ENCODE measurements around the gene NRG2.

Gene NRG2

DNA sequence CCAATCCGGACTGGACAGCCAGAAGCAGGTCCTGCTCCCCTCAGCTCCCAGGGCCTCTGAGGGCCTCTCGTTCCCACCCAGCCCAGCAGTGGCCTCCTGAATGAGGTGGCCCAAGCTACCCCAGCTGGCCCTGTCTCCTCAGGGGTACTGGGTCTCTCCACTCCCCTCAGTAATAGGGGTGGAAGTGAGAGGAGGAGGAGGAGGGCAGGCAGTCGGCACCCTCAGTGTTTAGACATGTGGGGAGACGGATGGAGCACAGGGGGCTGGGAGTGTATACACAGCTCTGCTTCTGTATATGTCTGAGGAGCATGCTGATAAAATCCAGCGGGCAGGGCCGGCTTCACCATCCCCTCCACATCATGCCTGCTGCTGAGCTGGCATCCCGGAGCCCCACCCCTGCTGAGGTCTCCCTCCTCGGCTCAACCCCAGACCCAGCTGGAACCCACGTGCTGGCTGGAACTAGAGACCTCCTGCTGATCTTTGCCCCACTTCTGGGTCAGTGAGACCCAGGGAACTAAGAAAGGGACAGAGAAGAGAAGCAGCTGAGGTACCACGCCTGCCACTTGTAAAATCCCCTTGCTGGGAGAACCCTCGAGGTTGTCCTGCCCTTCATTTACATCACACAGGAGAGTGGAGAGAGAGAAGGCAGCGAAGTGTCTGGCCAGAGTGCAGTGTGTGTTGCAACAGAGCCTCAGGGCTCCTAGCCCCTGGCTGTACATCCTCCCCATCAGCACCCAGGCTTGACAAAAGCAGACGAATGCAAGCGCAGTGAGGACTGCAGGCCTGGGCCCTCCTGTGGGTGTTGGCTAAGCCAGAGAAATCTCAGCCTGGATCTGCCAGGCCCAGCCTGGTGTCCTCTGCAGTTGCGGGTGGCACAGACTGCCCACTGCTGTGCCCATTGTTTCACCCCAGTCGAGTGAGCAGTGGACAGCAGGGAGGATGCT is 170.0 kb downstream of the NRG2 start:
- no peaks in the 10 kb centered on the region for H4K20me1 ChIP-seq
- no peak overlapping the region for H3K4me2 ChIP-seq
- no peak overlapping the region for H3K4me3 ChIP-seq
- no peaks in the 10 kb centered on the region for H3K36me3 ChIP-seq
- no peak overlapping the region for H3K27ac ChIP-seq
- no peaks in the 10 kb centered on the region for H3K27me3 ChIP-seq
- H3K4me1 ChIP-seq = peaks cover 15 to 35% (median 25%) of the 10 kb centered on the region in 10 experiments
- H3K9me3 ChIP-seq (replicated peaks in 1 of 11) = peaks cover 0 to 12% (median 9%) of the 10 kb centered on the region in 11 experiments; a peak in 8 of 22 replicates
- no peak for TF ChIP-seq Cebpa-rat (IDR thresholded peaks at IDR 0.05)
- no peak overlapping the region for H3K9ac ChIP-seq

DNA sequence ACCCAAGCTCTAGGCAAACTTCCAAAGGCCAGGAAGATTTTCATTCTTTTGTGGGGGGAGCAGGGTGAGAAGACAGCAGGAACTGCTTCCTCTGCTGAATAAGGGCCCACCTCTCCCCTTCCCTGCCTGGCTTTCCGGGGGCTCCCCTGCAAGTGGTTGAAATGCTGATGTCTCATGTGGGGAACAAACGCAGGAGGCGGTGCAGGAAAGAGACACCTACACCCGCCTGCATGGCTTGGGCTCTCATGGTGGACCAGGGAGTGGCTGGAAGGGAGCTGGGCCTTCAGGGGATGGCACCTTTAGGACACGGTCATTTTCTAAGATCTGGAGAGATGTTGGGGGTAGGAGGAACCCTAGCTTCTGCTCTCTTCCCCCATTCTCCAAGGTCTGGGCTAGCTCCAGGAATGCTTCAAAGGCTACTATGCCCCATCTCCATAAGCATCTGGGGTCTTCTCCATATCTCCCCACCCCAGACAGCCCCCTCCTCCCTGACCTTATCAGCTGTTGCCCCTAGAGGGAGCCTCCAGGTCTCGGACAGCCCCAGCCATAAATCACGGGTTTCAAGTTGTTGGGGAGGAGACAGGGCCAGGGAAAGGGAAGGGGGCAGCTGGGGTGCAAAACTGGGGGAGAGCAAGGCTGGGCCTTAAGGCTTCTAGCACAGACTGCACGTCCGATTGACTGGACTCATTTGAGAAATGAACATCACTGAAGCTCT is 170.9 kb downstream of the NRG2 start:
- Histone ChIP-seq H3K9ac (no peak overlapping the region), H4K20me1 (no peaks in the 10 kb centered on the region), H3K4me3 (no peak overlapping the region), H3K4me1 (peaks cover 12 to 32% (median 21%) of the 10 kb centered on the region in 10 experiments), H3K27ac (no peak overlapping the region), H3K27me3 (no peaks in the 10 kb centered on the region), H3K36me3 (no peaks in the 10 kb centered on the region), H3K9me3 (replicated peaks in 1 of 11) (peaks cover 0 to 12% (median 9%) of the 10 kb centered on the region in 11 experiments; a peak in 8 of 22 replicates), H3K4me2 (no peak overlapping the region)
- TF ChIP-seq Cebpa-rat (IDR thresholded peaks at IDR 0.05) = no peak

DNA sequence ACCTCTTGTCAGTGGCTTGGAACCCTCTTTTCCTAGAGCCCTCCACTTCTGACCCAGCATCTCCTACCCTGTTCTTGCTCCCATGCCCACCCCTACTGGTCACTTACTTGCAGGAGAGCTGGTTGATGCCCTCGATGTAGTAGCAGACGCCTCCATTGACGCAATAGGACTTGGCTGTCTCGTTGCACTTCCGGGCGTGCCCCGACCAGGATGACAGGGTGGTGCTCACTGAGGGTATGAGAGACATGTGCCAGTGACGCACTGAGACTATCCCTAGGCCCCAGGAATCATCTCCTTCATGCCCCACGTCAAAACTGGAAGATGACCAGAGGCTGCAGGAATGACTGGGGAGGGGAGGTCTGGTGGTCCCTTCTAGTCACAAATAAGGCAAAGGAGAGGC is 171.5 kb downstream of the NRG2 start:
- no peak overlapping the region for H3K27ac ChIP-seq
- H3K27me3 ChIP-seq = no peaks in the 10 kb centered on the region
- no peak for TF ChIP-seq Cebpa-rat (IDR thresholded peaks at IDR 0.05)
- H4K20me1 ChIP-seq = no peaks in the 10 kb centered on the region
- no peaks in the 10 kb centered on the region for H3K36me3 ChIP-seq
- H3K4me3 ChIP-seq = no peak overlapping the region
- peaks cover 0 to 12% (median 9%) of the 10 kb centered on the region in 11 experiments; a peak in 8 of 22 replicates for H3K9me3 ChIP-seq (replicated peaks in 1 of 11)
- peaks cover 9 to 26% (median 17%) of the 10 kb centered on the region in 10 experiments for H3K4me1 ChIP-seq
- H3K4me2 ChIP-seq = no peak overlapping the region
- no peak overlapping the region for H3K9ac ChIP-seq

DNA sequence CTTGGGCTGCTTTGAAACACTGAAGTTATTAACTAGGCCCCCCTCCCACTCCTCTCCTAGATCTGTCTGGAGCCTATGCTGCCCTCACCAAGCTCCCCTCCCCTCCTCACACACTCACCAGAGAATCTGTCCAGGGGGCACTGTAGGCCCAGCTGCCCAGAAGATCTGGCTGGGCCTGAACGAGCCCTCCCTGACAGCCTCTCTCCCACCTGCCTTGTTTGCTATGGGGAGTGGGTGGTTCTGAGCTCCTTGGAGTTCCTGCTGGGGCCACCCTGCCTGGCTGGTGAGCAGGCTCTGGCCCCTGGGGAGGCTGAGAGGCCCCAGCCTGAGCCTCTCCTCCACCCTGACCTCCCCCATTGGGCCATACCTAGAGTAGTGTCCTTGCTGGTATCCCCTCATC is 172.4 kb downstream of the NRG2 start:
- H3K27ac ChIP-seq = no peak overlapping the region

DNA sequence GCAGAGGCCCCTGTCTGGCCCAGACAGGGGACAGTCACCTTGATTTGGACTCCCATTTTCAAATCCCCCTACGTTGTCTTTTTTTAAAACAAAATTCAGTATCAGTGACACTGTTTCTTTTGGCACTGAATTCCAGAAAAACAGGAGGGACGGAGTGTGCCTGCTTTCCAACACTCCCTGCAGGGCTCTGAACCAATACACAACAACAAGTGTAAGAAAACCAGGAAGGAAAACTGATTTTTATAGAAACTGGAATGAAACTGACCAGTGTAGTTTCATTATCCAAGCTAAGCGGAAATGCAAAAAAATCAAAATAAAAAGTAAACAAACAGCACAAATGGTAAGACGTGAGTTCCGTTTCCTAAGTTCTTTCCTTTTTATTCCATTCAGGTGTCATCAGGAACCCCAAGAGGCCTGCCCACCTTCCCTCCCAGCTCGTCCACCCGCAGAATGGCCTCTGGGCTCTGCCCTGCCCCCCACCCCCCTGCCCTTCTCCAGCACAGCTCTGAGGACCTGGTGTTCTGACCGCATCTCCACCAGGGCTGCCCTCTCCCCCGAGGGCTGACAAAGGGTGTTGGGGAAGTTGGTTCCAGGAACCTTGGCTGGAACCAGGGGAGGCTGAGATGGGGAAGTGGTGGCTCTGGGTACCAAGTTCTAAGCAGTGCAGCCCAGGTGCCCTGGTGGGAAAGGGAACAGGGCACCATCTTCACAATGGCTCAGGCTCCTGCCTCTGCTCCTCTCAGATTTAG is 173.9 kb downstream of the NRG2 start:
- no peaks in the 10 kb centered on the region for H3K36me3 ChIP-seq
- H3K27ac ChIP-seq = peak overlapping the region in 4 of 11 experiments; percentile 1 to 44 (median 32); a peak in 4 of 22 replicates
- no peak overlapping the region for H3K9ac ChIP-seq

More for the DNA sequence above, 172.4 kb downstream of the NRG2 start:
- TF ChIP-seq Cebpa-rat (IDR thresholded peaks at IDR 0.05) = no peak
- Histone ChIP-seq H3K36me3 (no peaks in the 10 kb centered on the region), H3K4me2 (peak overlapping the region in 3 of 11 experiments; percentile 75 to 83 (median 78); a peak in 4 of 22 replicates), H3K4me3 (no peak overlapping the region), H3K27me3 (no peaks in the 10 kb centered on the region), H3K9me3 (replicated peaks in 1 of 11) (peaks cover 0 to 5% (median 2%) of the 10 kb centered on the region in 11 experiments; a peak in 7 of 22 replicates), H4K20me1 (no peaks in the 10 kb centered on the region), H3K4me1 (peaks cover 9 to 25% (median 17%) of the 10 kb centered on the region in 10 experiments), H3K9ac (no peak overlapping the region)

DNA sequence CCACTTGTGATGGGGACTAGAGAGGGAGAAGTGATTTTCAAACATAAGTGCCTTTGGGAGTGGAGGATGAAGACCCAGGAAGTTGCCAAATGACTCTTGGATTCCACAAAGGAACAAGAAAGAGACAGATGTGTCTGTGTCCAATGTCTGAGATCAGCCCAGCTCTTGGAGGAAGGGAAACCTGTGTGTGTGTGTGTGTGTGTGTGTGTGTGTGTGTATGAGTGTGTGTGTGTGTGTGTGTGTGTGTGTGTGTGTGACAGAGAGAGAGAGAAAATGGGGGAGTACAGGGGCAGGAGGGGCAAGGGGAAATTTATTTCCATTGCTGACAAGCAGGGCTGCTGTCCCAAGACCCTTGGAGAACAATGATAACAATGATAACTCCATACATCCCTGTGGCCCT is 175.5 kb downstream of the NRG2 start:
- H3K9ac ChIP-seq = no peak overlapping the region
- H3K36me3 ChIP-seq = no peaks in the 10 kb centered on the region
- no peak for TF ChIP-seq Cebpa-rat (IDR thresholded peaks at IDR 0.05)
- no peak overlapping the region for H3K27ac ChIP-seq
- H3K9me3 ChIP-seq (replicated peaks in 1 of 11) = no peaks in the 10 kb centered on the region
- peaks cover 9 to 35% (median 17%) of the 10 kb centered on the region in 10 experiments for H3K4me1 ChIP-seq
- H3K27me3 ChIP-seq = no peaks in the 10 kb centered on the region
- H4K20me1 ChIP-seq = no peaks in the 10 kb centered on the region; a peak in 1 of 22 replicates
- no peak overlapping the region for H3K4me3 ChIP-seq
- no peak overlapping the region for H3K4me2 ChIP-seq

More for the DNA sequence above, 173.9 kb downstream of the NRG2 start:
- no peak overlapping the region for H3K4me3 ChIP-seq
- H3K27me3 ChIP-seq = no peaks in the 10 kb centered on the region
- peaks cover 9 to 25% (median 17%) of the 10 kb centered on the region in 10 experiments for H3K4me1 ChIP-seq
- no peaks in the 10 kb centered on the region for H3K9me3 ChIP-seq (replicated peaks in 1 of 11)
- peak overlapping the region; percentile 44 to 83 (median 63) for H3K4me2 ChIP-seq
- no peaks in the 10 kb centered on the region; a peak in 1 of 22 replicates for H4K20me1 ChIP-seq
- TF ChIP-seq Cebpa-rat (IDR thresholded peaks at IDR 0.05) = no peak

DNA sequence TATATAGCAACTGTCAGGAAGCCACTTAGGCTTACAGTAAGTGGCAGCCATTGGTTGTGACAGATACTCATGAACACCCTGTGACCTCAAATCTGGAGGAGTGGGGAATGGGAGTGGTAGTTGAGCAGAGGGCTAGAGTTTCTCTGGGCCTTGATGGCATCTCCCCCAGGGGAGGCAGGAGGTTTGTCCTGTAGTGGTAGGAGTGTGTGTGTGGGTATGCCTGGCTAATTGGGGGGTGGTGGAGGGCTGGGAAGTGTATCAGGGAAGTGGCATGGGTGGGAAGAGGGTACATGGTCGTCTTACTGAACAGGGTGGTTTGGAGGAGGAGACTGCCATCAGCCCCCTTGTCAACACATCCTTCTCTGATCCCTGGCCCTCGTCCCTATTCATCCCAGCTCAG is 176.0 kb downstream of the NRG2 start:
- H3K4me3 ChIP-seq = no peak overlapping the region
- no peak overlapping the region for H3K9ac ChIP-seq
- H3K27me3 ChIP-seq = no peaks in the 10 kb centered on the region
- no peaks in the 10 kb centered on the region for H3K36me3 ChIP-seq
- peaks cover 9 to 40% (median 17%) of the 10 kb centered on the region in 10 experiments for H3K4me1 ChIP-seq
- no peaks in the 10 kb centered on the region; a peak in 1 of 22 replicates for H4K20me1 ChIP-seq
- H3K4me2 ChIP-seq = no peak overlapping the region
- H3K9me3 ChIP-seq (replicated peaks in 1 of 11) = no peaks in the 10 kb centered on the region
- TF ChIP-seq Cebpa-rat (IDR thresholded peaks at IDR 0.05) = no peak
- no peak overlapping the region for H3K27ac ChIP-seq

DNA sequence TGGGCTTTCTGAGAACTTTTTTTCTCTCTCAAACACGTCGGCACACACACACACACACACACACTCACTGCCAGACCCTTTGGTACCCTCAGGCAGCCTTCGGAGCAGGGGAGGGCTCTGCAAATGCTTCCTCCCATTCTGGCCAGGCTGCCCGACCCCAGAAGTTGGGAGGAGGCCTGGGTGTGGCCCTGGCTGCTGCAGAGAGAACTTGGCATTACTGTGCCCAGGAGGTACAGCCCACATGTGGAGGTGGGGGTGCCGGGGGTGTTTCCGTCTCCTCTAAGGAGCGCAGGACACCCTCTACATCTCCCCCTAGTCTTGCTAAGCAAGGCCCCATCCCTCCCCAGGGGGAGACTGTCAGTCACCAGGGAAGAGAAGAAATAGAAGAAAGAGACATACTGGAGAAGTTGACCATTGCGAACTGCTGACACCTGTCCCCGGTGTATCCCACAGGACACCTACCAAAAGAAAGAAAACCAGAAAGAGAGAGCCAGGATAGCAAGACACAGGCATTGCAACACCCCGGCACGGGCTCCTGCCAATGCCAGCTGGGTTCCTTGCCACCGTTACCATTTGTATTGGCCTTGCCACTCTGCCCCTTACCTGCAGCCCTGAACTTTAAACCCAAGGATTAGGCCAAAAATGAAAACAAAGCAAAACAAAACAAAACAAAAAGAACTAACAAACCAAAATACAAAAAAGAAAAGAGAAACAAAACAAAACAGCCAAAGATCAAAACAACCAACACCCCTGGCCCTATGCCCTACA is 178.2 kb downstream of the NRG2 start:
- no peak overlapping the region for H3K27ac ChIP-seq
- H3K9me3 ChIP-seq (replicated peaks in 1 of 11) = no peaks in the 10 kb centered on the region
- no peaks in the 10 kb centered on the region for H3K27me3 ChIP-seq
- H4K20me1 ChIP-seq = no peaks in the 10 kb centered on the region; a peak in 1 of 22 replicates
- H3K4me1 ChIP-seq = peaks cover 8 to 39% (median 14%) of the 10 kb centered on the region in 10 experiments
- no peak overlapping the region for H3K4me3 ChIP-seq
- no peak for TF ChIP-seq Cebpa-rat (IDR thresholded peaks at IDR 0.05)
- no peak overlapping the region for H3K4me2 ChIP-seq
- H3K9ac ChIP-seq = no peak overlapping the region
- H3K36me3 ChIP-seq = no peaks in the 10 kb centered on the region
